HepG2 (cell line): Measurements from ENCODE around the gene BABAM2. TPM values are rescaled to one million over a fixed set of nuclear protein-coding genes. Genes with fewer than 3 reads are reported as not detected.

Experiments used
- ATAC-seq: fragments of 200-7000 bp; cut with Tn5 transposase; 3 replicates; pipeline ENCODE4 v1.9.1; 2020; ENCODE audit warnings: mild to moderate bottlenecking, moderate library complexity
- BruUV-seq: library from RNA; stranded (reverse); fragments of 400-500 nt; replicated peaks from 2 replicates; lab custom pipeline; 2021; lab: Mats Ljungman, UMichigan
- CTCF ChIA-PET: fragments of 300-600 bp; formaldehyde crosslinking; extraction: SDS; loops from one replicate; lab custom pipeline; 2021; ENCODE audit warnings: low total read pairs, inconsistent platforms, low intra/inter-chr PET ratio; lab: Yijun Ruan, JAX
- POLR2A ChIA-PET: fragments of 350-600 bp; sonication (Branson Sonifier 250); formaldehyde crosslinking; loops from one replicate; lab custom pipeline; 2020; ENCODE audit warnings: antibody characterized with exemption, inconsistent platforms; lab: Yijun Ruan, JAX
- DNase-seq: peaks from one replicate; pipeline ENCODE4 v3.0.0-alpha.2; 2015; ENCODE audit warnings: low spot score
- FAIRE-seq: peaks from 3 replicates; lab custom pipeline; 2011; peaks lifted over from hg19 to GRCh38; lab: Jason Lieb, UNC
- H2AFZ ChIP-seq: one replicate; pipeline ENCODE4 v1.6.1; 2011; ENCODE audit warnings: low read length, inconsistent platforms
- H3K27ac ChIP-seq: fragments of 300-600 bp; 3 replicates; pipeline ENCODE4 v1.8.0; 2011; ENCODE audit warnings: mixed run types, mild to moderate bottlenecking, mixed read lengths, low read length, inconsistent platforms; ENCODE audit not compliant: insufficient read depth; ENCODE audit errors: extremely low read length
- H3K27me3 ChIP-seq, 2 experiments: fragments of 200-600 bp in 1 of 2; 2 replicates in 1 of 2; 3 replicates in 1 of 2; pipeline versions ENCODE4 v1.6.0 to v1.8.0; 2011; ENCODE audit warnings: low read length in 2 of 2, mild to moderate bottlenecking in 2 of 2, moderate library complexity in 2 of 2, inconsistent platforms in 1 of 2; ENCODE audit not compliant: insufficient read depth in 2 of 2, control insufficient read depth in 1 of 2
- H3K36me3 ChIP-seq, 2 experiments: fragments of 200-600 bp in 1 of 2; replicated peaks in 1 of 2; 2 replicates in 1 of 2; 3 replicates in 1 of 2; pipeline versions ENCODE4 v1.5.1 to v1.8.0; 2011; ENCODE audit warnings: low read length in 2 of 2, inconsistent platforms in 1 of 2; ENCODE audit not compliant: insufficient read depth in 2 of 2, control insufficient read depth in 1 of 2
- H3K4me1 ChIP-seq: 2 replicates; pipeline ENCODE4 v1.5.1; 2012; ENCODE audit warnings: low read length, inconsistent platforms; ENCODE audit not compliant: insufficient read depth
- H3K4me2 ChIP-seq: 2 replicates; pipeline ENCODE4 v1.6.0; 2011; ENCODE audit warnings: low read depth, low read length, inconsistent platforms
- H3K4me3 ChIP-seq, 3 experiments: fragments of 200-600 bp in 1 of 3; sonication (generic), shearing (Covaris generic) in 1 of 3; replicated peaks in 1 of 3; 2 replicates each; pipeline ENCODE4 v1.5.1; 2011 to 2016; ENCODE audit warnings: low read length in 3 of 3, inconsistent platforms in 2 of 3, low read depth in 2 of 3, mild to moderate bottlenecking in 2 of 3, control low read depth in 1 of 3, mixed read lengths in 1 of 3; ENCODE audit not compliant: insufficient read depth in 1 of 3
- H3K79me2 ChIP-seq: one replicate; pipeline ENCODE4 v1.6.1; 2011; ENCODE audit warnings: low read length, inconsistent platforms; ENCODE audit not compliant: insufficient read depth
- H3K9ac ChIP-seq: 2 replicates; pipeline ENCODE4 v1.6.0; 2011; ENCODE audit warnings: mild to moderate bottlenecking, low read depth, low read length, inconsistent platforms; ENCODE audit not compliant: insufficient read depth
- H3K9me3 ChIP-seq: 2 replicates; pipeline ENCODE4 v1.5.1; 2012; ENCODE audit warnings: mild to moderate bottlenecking, low read length
- H4K20me1 ChIP-seq: 2 replicates; pipeline ENCODE4 v1.6.0; 2011; ENCODE audit warnings: inconsistent platforms, mild to moderate bottlenecking, low read length, moderate library complexity; ENCODE audit not compliant: insufficient read depth
- ASH2L ChIP-seq: fragments of 300-600, 200-600 bp; sonication (generic); IDR thresholded peaks from 2 replicates; pipeline ENCODE4 v1.7.0; 2017; ENCODE audit warnings: low read depth, mild to moderate bottlenecking, moderate library complexity, mixed read lengths, low read length; ENCODE audit not compliant: insufficient read length
- ATF1 ChIP-seq: IDR thresholded peaks from 2 replicates; pipeline ENCODE4 v1.6.1; 2016; ENCODE audit warnings: mild to moderate bottlenecking, control low read depth
- ATRX ChIP-seq: sonication (generic); formaldehyde crosslinking; IDR thresholded peaks from 2 replicates; pipeline ENCODE4 v1.4.0; 2020; ENCODE audit warnings: missing genetic modification reagents, borderline replicate concordance
- FIP1L1 ChIP-seq: fragments of 200-400 bp; formaldehyde crosslinking; IDR thresholded peaks from 2 replicates; pipeline ENCODE4 v1.6.1; 2018; ENCODE audit warnings: low read depth, mild to moderate bottlenecking, low read length, moderate library complexity, borderline replicate concordance; ENCODE audit not compliant: insufficient read depth
- KMT2A ChIP-seq: sonication (generic); formaldehyde crosslinking; IDR thresholded peaks from 2 replicates; pipeline ENCODE4 v1.4.0; 2020; ENCODE audit warnings: missing genetic modification reagents
- NAIF1 ChIP-seq: sonication (generic); formaldehyde crosslinking; IDR thresholded peaks from 2 replicates; pipeline ENCODE4 v1.5.0; 2020; ENCODE audit warnings: mild to moderate bottlenecking, missing genetic modification reagents, borderline replicate concordance
- RARG ChIP-seq: sonication (generic); formaldehyde crosslinking; IDR thresholded peaks from 2 replicates; pipeline ENCODE4 v1.4.0; 2020; ENCODE audit warnings: low read depth, mild to moderate bottlenecking, missing genetic modification reagents
- SRF ChIP-seq: IDR thresholded peaks from 2 replicates; pipeline ENCODE4 v1.6.1; 2011; ENCODE audit warnings: mild to moderate bottlenecking, low read depth, low read length, moderate library complexity
- SYNCRIP ChIP-seq: fragments of 200-400 bp; formaldehyde crosslinking; IDR thresholded peaks from 2 replicates; pipeline ENCODE4 v1.6.1; 2018; ENCODE audit warnings: mild to moderate bottlenecking, low read depth, low read length; ENCODE audit not compliant: insufficient read depth
- ZNF124 ChIP-seq: sonication (generic); formaldehyde crosslinking; IDR thresholded peaks from 2 replicates; pipeline ENCODE4 v1.4.0; 2020; ENCODE audit warnings: missing genetic modification reagents
- ZNF414 ChIP-seq: sonication (generic); formaldehyde crosslinking; IDR thresholded peaks from 2 replicates; pipeline ENCODE4 v1.5.0; 2020; ENCODE audit warnings: missing genetic modification reagents
- ZNF501 ChIP-seq: sonication (generic); formaldehyde crosslinking; IDR thresholded peaks from 2 replicates; pipeline ENCODE4 v1.5.1; 2020; ENCODE audit warnings: mild to moderate bottlenecking, moderate library complexity, missing genetic modification reagents
- ZNF572 ChIP-seq: sonication (generic); formaldehyde crosslinking; IDR thresholded peaks from 2 replicates; pipeline ENCODE4 v1.5.1; 2020; ENCODE audit warnings: mild to moderate bottlenecking, missing genetic modification reagents
- ZNF7 ChIP-seq: IDR thresholded peaks from 2 replicates; pipeline ENCODE4 v1.6.1; 2016; ENCODE audit warnings: missing biosample characterization, missing genetic modification reagents
- WGBS: methylation state at CpG from one replicate; pipeline ENCODE4 v1.1.6; 2017; ENCODE audit warnings: low lambda C conversion rate; 5-methylcytosine and 5-hydroxymethylcytosine counted together
- in situ Hi-C: cut with HindIII; loops from 2 replicates; pipeline ENCODE4 v1.10.0; 2017; ENCODE audit warnings: low pct_unique_long_range_greater_than_20kb; ENCODE audit not compliant: extremely low pct_ligation_motif_present
- intact Hi-C: fragments of 100-400 bp; cut with micrococcal nuclease; formaldehyde crosslinking; loops from one replicate; pipeline ENCODE4 v1.10.0; 2022; ENCODE audit not compliant: unreplicated experiment
- polyA plus RNA-seq, 8 experiments: library from polyadenylated mRNA; depleted of rRNA in 3 of 8; stranded (reverse) in 7 of 8; unstranded in 1 of 8; fragments of >200 nt; fragmentation: Illumina TruSeq in 4 of 8; extraction: Trizol in 4 of 8; gene quantifications; 2 replicates each; pipeline versions ENCODE4 v1.2.1 to v1.2.3, GENCODE V29; 2011 to 2016; ENCODE audit warnings: low read depth in 4 of 8, missing spikeins in 1 of 8, mixed read lengths in 1 of 8; ENCODE audit not compliant: insufficient read depth in 1 of 8
- total RNA-seq, 5 experiments: library from RNA; depleted of rRNA; stranded (reverse); fragments of >200 nt; fragmentation: Illumina TruSeq; extraction: Trizol; gene quantifications; 2 replicates each; pipeline ENCODE4 v1.2.3, GENCODE V29; 2016; ENCODE audit warnings: low read depth in 1 of 5

The BABAM2 gene
- total and polyA plus RNA-seq, 2 of the 13 experiments (the other 11 are each of a cell fraction or from before 2014, with no cell fraction given): 24.9 to 28.0 TPM

DNA sequence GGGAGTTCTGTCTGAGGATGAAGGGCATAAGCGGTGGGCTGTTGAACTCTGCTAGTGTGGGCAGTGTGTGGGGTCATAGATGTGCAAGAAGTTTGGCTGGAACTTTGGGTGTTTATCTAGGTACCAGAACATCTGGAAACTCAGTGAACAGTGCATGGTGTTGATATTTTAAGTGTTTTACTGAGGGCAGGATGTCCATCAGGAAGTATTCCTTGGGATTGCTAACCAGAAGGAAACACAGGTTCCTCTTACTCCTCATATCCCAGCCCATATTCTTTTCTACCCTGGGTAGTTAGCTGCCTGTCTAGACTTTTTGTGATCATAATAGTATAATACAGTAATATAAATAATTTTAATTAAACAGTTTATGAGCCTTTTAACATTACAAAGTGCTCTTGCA lies 15.5 kb downstream of the BABAM2 start:
- 93% methylated on average over 1 of the region's 1 CpG for WGBS
- DNase-seq (no peak), FAIRE-seq (no peak), ATAC-seq (no peak)
- Histone ChIP-seq H3K9me3 (no peaks in the 10 kb centered on the region), H3K36me3 (peaks cover 2 to 6% of the 10 kb centered on the region in 2 experiments; a peak in 2 of 5 replicates), H4K20me1 (no peaks in the 10 kb centered on the region), H3K4me1 (no peaks in the 10 kb centered on the region), H3K9ac (no peak overlapping the region), H3K27ac (no peak overlapping the region), H3K4me2 (no peak overlapping the region), H2AFZ (no peak overlapping the region), H3K27me3 (no peaks in the 10 kb centered on the region), H3K79me2 (peaks cover 4% of the 10 kb centered on the region), H3K4me3 (no peak overlapping the region)
- CTCF ChIA-PET: no interaction called here
- no TSS peak for BruUV-seq
- TF ChIP-seq NAIF1 (CRISPR knock-in tag): no peak
- TF ChIP-seq ZNF414 (CRISPR knock-in tag): no peak
- no peak for TF ChIP-seq RARG (CRISPR knock-in tag)
- no peak for TF ChIP-seq SRF
- no peak for TF ChIP-seq FIP1L1
- TF ChIP-seq ASH2L: no peak
- no peak for TF ChIP-seq KMT2A (CRISPR knock-in tag)
- no peak for TF ChIP-seq ZNF572 (CRISPR knock-in tag)
- no peak for TF ChIP-seq ATF1
- TF ChIP-seq ATRX (CRISPR knock-in tag): no peak
- no peak for TF ChIP-seq ZNF124
- no peak for TF ChIP-seq ZNF501 (CRISPR knock-in tag)
- TF ChIP-seq SYNCRIP: no peak
- no peak for TF ChIP-seq ZNF7 (CRISPR knock-in tag)
- POLR2A ChIA-PET: no interaction called here
- in situ Hi-C loops: no loop called here
- intact Hi-C loops: no loop called here
